HG02884 (cell line): Measurements from ENCODE around the gene PDCD4.

Experiments
- ATAC-seq: cut with Tn5 transposase; IDR thresholded peaks from one replicate; pipeline ENCODE4 v1.9.1; 2021; ENCODE audit warnings: mild to moderate bottlenecking, moderate library complexity; ENCODE audit not compliant: unreplicated experiment

Gene PDCD4

GRCh38 chr10:110918269-110918642 lies 46.5 kb downstream of the PDCD4 start:
- no peak for ATAC-seq

GRCh38 chr10:110918643-110919348 lies 47.1 kb downstream of the PDCD4 start, which contains the start of gene BBIP1:
TSS of gene BBIP1 (minus strand) at chr10:110919180. CDS start at chr10:110918157, 1,023 bp downstream.
- peak; percentile 72 for ATAC-seq

GRCh38 chr10:110919349-110919931 lies 47.7 kb downstream of the PDCD4 start, which contains the start of gene SHOC2:
TSS of gene SHOC2 (plus strand) at chr10:110919604. CDS start at chr10:110964359, 44,755 bp downstream.
- peak; percentile 2 for ATAC-seq

GRCh38 chr10:110919971-110920881 lies 48.5 kb downstream of the PDCD4 start:
- peak; percentile 28 for ATAC-seq

GRCh38 chr10:110923856-110924493 lies 52.2 kb downstream of the PDCD4 start:
- ATAC-seq = peak; percentile 29

- no peak for ATAC-seq
These were observed 55.7 kb downstream of the PDCD4 start for GRCh38 chr10:110927461-110927860.

GRCh38 chr10:110931769-110932381 lies 60.1 kb downstream of the PDCD4 start:
- ATAC-seq = no peak

GRCh38 chr10:110932505-110933180 lies 60.9 kb downstream of the PDCD4 start:
- no peak for ATAC-seq

- no peak for ATAC-seq
These were observed 65.0 kb downstream of the PDCD4 start for GRCh38 chr10:110936757-110937156.

GRCh38 chr10:110939419-110939818 lies 67.7 kb downstream of the PDCD4 start:
- ATAC-seq = no peak

GRCh38 chr10:110944792-110945396 lies 73.2 kb downstream of the PDCD4 start:
- no peak for ATAC-seq

- ATAC-seq = no peak
These were observed 74.8 kb downstream of the PDCD4 start for GRCh38 chr10:110946496-110946895.

- ATAC-seq = no peak
These were observed 75.4 kb downstream of the PDCD4 start for GRCh38 chr10:110947061-110947595.
